Jurkat, Clone E6-1 (cell line): ENCODE measurements around the gene CPM.

Experiments
- DNase-seq: peaks from one replicate; pipeline ENCODE4 v3.0.0-alpha.2; 2011; ENCODE audit warnings: low read depth, low spot score
- H3K4me3 ChIP-seq: 2 replicates; pipeline ENCODE4 v1.5.1; 2011; ENCODE audit warnings: mild to moderate bottlenecking, low read length, control low read depth, moderate library complexity

The CPM gene

DNA sequence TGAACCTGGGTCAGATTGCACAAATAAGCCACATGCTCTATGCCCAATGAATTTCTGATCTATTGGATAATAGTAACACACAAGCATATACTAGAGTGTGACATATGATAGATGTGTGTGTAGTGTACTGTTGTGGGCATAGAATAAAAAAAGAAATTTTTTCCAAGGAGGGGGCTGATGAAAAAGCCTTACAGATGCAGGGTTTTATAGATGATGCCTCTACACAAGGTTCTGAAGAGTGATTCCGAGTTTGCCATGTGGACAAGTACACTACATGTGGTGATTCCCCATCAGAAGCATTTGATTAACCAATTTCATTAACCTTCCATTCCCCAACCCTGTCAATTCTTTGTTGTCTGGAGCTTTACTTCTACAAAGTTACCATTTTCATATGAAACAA, 45.3 kb downstream of the CPM start:
- no peak for DNase-seq

DNA sequence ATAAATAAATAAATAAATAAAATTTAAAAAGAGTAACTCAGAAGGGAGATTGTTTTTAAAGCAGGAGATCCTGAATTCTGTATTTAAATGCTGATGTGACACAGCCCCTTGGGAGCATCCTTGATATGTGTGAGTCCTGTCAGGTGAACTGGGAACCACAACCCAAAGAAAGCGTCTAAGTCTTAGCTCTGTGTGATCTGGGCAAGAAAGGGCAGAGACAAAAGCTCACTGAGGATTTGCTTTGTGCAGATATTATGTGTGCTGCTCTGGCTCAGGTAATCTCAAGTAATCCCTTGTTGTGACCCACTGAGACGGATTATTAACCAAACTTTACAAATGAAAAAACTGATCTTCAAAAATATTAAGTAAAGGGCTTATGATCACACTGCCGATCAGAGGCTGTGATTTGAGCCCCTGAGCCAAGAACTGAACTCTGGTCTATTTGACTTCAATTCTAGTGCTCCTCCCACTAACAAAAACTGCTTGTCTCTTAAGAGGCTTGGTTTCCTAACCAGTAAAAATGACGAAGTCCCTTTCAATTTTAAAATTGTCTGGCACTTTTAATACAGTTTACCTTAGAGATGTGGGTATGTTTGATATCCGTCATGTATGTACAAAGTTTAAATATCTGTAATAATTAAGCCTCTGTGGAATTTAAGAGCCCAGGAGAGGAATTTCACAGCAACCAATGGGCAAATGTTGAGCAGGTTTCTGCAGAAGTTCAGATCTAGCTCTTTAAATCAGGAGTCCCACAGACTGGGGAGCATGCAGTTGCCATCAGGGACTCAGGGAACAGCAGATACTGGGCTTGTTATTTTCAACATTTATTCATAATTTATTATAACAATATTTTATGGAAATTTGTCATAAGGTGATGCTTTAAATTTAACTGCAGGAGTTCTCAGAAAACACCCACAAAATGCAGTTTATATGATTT, 46.1 kb downstream of the CPM start:
- DNase-seq = no peak
- no peak overlapping the region for H3K4me3 ChIP-seq

More for the DNA sequence above, 45.3 kb downstream of the CPM start:
- no peak overlapping the region for H3K4me3 ChIP-seq

DNA sequence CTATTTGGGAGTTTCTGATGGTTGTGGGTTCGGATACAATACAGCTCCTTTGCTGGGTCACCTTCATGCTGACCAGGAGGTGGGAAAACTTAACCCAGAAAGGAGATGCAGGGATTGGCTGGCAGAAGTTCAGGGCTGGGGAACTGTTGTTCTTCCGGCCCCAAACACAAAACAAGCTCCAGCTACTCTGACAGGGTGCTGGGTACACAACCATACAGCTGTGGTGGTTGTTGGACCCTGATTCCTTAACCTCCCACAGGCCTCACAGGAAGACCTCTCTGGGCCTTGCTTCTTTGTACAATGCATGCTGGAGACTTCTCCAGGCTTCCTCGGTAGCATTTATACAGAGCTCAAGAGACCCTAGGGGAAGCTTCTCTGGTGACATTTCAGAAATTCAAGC, 47.6 kb downstream of the CPM start:
- DNase-seq = no peak
- no peak overlapping the region for H3K4me3 ChIP-seq

DNA sequence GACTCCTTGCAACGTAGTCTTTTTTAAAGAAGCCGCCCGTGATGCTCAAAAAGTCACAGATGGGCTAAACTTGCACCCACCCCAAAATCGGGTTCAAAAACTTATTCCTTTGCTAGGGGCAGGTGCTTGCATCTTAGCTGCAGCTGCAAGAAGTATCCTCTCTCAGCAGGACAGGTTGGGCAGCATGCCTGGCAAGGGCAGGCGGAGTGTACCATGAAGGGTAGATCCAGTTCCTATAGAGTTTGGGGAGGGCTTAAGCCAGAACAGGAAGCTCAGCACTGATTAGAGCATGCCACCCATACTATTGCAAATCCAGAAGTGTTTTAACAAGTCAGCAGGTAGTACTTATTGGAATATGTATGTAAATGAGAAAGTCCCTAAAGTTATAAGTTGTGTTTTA, 48.7 kb downstream of the CPM start:
- DNase-seq = no peak
- H3K4me3 ChIP-seq = no peak overlapping the region

DNA sequence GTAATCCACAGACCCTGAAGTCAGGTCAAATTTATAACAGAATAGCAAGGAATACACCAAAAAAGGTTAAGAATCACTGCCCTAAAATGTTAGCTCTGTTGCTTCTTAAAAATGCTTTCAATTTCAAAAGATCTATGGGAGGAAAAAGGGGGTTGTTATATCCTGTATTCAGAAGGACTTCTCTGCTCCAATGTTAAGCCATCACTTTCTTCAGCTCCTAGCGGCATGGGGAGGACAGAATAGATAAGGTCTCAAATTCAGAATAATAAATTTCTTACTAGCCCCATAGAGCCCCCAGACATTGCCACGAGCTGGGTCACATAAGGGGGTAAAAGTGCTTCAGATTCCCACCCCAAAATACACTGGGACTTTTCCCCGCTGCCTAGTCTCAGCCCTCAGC, 49.8 kb downstream of the CPM start:
- no peak overlapping the region for H3K4me3 ChIP-seq
- DNase-seq = no peak

DNA sequence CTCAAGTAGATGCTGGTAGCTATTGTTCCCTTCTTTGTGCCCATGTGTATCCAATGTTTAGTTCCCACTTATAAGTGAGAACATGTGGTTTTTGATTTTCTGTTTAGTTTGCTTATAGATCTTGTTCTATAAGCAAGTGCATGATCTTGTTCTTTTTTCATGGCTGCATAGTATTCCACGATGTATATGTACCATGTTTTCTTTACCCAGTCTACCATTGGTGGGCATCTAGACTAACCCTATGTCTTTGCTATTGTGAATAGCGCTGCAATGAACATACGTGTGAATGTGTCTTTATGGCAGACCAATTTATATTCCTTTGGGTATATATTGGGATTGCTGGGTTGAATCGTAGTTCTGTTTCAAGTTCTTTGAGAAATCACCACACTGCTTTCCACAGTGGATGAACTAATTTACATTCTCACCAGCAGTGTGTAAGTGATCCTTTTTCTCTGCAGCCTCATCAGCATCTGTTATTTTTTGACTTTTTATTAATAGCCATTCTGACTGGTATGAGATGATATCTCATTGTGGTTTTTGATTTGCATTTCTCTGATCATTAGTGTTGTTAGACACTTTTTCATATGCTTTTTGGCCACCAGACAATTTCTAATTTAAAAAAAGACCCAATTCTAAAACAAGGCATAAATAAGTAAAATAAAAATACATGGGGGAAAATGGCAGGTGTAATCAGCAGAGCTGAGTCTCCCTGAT, 50.6 kb downstream of the CPM start:
- no peak overlapping the region for H3K4me3 ChIP-seq
- DNase-seq = no peak

DNA sequence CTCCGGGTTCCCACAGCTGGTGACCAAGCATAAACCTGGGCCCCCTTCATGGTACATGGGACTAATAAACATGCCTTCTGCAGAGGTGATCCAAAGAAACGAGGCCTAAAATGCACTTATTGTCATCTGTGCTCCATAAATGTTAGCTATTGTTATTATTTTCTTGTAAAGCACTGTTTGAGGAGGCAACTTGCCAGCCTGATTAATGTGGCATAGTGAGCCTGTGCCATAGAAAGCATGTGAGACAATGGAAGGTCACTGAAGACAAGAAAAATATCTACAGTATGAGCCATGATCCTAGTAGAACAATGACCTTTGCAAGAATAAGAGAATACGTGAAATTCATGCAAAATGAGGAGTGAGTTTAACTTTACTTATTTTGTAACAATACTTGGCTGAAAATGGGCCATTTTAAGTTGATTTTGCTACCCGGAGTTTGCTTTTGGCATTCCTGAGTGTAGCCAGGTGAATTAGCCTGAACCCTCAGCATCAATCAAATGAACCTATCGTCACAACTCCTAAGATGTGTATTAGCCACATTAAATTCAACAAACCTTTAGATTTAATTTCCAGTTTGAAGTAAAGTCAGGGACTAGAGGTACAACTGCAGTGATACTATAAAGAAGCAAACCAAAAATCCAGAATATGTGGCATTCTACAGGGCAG, 52.2 kb downstream of the CPM start:
- DNase-seq = no peak
- no peak overlapping the region for H3K4me3 ChIP-seq

DNA sequence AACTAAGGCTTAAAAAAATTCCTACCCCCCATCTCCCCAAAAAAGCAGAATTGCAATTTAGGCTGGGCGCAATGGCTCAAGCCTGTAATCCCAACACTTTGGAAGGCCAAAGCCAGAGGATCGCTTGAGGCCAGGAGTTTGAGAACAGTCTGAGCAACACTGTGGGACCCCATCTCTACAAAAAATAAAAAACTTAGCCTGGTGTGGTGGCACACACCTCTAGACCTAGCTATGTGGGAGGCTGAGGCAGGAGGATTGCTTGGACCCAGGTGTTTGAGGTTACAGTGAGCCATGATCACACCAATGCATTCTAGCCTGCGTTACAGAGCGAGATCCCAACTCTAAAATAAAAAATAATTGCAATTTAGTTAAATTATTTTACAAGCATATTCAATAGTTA, 54.1 kb downstream of the CPM start:
- H3K4me3 ChIP-seq = no peak overlapping the region
- no peak for DNase-seq

DNA sequence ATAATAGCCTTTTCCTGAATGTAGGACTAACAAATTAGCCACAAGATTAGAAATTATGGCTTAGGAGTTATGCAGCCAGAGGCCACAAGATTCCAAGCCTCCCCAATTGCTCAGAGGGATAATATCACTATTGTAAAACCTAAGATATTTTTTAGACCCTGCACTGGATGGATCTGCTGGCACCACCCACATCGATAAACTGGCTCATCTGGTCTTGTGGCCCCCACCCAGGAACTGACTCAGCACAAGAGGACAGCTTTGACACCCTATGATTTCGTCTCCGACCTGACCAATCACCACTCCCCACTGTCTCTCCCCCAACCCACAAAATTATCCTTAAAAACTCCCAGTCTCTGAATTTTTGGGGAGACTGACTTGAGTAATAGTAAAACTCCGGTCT, 54.7 kb downstream of the CPM start:
- no peak for DNase-seq
- no peak overlapping the region for H3K4me3 ChIP-seq

DNA sequence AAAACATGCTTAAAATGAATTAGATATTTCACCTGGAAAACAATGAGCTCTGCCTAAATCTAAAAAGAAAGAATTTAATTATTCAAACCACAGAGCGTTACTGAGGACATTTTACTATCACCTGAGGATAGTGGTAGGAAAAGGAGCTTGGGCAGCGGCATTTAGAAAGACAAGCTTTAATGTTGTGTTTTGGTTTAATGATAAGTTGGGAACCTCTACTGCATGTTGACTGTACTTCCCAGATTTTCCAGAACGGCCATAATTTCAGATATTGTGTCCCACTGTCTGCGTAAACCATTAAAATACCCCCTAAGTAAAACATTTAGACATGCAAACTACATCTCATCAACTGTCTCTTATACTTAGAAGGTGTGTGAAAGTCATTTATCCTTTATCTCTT, 55.4 kb downstream of the CPM start:
- DNase-seq = no peak
- no peak overlapping the region for H3K4me3 ChIP-seq

DNA sequence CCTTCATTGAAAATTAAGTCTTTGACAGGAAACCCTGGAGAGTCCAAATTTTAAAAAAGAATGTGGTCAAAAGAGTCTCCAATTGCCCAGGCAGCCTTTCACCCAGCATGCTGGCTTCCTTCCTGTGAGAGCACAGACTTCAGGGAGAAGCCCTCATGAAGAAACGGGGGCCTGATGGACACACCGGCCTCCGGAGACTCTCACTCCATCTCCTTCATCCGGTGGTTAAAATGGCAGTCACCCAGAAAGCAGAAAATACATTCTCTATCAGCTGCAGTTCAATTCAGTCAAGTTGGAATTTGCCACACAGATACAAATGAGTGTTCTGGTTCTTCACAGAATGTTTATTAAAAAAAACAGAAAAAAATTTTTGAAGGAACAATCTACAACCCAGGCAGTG, 56.5 kb downstream of the CPM start:
- H3K4me3 ChIP-seq = no peak overlapping the region
- DNase-seq = no peak

DNA sequence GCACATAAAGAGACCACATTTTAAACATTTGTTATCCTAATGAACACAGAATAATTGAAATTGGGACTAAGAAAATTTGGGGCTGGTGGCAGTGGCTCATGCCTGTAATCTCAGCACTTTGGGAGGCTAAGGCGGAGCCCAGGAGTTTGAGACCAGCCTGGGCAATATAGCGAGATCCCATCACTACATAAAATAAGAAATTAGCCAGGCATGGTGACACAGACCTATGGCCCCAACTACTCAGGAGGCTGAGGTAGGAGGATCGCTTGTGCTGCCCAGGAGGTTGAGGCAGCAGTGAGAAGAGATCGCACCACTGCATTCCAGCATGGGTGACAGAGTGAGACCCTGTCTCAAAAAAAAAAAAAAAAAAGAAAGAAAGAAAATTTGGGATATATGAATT, 59.7 kb downstream of the CPM start:
- no peak overlapping the region for H3K4me3 ChIP-seq
- DNase-seq = no peak

DNA sequence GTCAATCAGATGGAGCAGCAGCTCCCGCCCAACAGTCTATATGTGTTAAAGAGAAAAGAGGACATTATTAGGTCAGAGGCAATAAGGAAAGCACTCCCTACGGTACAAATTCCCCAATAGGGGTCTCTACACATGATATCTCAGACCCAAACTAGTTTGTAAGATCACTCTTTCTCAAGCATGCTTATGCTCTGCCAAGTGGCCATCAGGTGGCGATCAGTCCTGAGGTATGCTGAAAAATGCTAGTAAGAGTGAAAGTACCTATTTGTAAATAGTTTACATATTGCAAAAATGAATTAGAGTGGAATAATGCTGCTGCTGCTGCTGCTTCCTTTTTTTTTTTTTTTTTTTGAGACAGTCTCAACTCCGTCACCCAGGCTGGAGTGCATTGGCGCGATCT, 61.0 kb downstream of the CPM start:
- DNase-seq = peak; percentile 21
- no peak overlapping the region for H3K4me3 ChIP-seq

DNA sequence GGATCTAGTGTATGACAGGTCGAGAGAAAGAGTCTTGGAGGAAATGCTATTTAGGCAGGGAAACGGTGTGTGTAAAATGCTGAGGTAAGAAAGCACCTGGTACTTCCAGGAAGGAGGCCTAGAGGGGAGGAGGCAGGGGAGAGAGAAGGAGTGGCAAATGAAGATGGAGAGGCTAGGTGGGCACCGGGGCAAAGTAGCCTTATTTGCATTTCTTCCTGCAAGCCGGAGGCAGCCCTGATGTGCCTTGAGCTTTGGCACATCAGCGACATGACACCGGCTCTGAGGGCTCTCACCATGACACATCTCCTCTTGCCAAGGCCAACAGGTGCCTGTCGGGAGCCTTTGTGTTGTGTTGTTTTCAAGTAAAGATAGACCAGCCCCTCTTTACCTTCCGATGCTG, 61.6 kb downstream of the CPM start:
- no peak overlapping the region for H3K4me3 ChIP-seq
- DNase-seq = no peak

DNA sequence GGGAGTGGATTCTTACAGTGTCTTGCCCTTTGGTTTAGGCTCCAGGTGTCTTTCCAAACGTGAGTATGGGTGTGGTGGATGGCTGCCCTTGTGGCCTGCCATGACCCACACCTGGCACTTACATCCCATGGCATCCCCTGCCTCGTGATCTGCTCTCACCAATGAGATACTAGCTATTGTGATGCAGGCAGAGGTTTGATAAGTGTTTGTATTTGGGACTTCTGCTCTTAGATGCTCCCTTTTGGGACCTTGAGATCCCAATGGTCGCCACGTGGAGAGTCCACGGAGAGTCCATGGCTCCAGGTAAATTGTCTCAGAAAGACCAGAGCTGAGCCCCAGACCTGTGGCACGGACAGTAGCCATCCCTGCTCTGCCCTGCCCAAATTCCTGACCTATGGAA, 62.5 kb downstream of the CPM start:
- DNase-seq = no peak
- H3K4me3 ChIP-seq = no peak overlapping the region

DNA sequence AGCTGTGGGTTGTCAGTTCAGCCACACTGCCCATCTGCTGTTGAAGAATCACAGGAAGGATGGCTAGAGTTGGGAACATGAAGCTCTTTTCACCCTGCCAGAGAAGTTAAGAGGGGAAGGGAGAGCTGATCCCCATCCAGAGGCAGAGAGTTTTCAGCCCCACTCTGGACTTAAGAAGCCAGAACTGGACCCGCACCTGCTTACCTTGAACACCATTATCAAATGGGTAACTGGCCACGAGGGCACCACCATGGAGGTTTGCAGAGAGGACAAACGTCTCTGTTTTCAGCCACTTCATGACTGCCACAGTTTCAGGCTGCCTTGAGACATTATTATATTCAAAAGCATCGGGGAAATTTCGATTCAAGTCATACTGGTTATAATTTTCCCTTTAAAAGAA, 63.0 kb downstream of the CPM start:
- no peak for DNase-seq
- H3K4me3 ChIP-seq = no peak overlapping the region

DNA sequence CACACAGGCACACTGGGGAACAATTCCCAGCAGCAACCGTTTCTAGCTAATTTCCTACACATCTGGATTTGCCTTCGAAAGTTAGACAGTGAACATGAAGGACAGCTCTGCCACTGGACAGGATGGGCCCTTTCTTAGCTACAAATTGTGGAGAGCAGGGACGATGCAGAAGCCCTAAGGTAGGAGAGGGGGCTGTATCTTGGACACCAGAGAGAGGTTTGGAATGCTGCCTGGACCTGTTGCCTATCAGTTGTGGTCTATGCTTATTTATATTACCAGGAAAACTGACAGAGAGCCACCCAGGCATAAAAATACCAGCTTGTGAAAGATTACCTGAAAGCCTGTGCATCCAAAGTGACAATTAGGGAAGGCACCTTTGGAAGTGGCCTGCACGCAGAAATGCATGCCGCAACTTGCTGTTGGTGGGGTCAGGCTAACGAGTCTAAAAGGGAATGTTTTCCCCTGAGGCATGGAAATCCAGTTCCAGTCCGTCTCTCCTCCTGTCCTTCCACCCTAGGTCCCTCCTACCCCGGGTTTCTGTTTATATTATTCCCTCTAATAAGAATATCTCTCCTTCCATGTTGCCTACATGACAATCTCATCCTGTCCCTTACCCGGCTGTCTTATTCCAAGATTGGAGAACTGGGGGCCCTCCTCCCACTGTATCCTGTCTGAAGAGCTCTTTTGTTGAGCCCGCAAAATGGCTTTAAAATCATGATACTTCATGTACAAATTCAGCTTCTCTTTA, 64.8 kb downstream of the CPM start:
- DNase-seq = no peak
- H3K4me3 ChIP-seq = no peak overlapping the region

DNA sequence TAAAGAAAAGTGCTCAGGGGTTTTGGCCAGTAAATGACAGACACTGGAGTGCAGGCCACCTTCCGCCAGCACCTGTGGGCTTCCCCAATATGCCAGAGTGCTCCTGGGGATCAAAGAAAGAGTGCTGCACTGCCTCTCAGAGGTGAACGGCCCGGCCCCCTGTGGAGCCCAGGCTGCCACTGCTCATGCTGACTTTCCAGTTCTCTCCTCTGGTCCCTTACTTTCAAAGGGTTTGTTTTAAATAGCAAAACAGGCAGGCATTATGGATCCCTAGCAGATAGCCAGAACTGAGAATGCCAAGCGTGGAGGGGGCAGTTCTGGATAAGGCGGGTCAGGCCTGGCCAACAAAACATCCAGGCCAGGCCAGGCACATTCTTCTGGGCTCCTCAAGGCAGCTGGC, 65.4 kb downstream of the CPM start:
- H3K4me3 ChIP-seq = no peak overlapping the region
- DNase-seq = no peak

DNA sequence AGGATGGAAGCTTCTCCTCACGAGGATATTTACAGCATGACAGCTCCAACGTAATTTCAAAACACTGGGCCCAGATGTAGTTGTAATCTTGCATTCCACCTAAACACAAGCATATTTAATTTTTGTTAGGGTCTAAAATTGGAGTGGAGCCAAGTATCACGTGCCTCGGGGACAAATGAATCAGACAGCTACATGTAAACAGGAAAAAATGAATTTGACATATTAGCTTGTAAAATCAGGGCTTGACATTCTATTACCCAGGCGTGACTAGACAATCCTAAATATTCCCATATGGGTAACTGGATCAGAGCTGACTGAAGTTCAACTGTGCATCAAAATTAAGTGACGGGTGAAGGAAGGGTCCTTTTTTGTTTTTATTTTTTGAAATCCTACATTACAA, 66.0 kb downstream of the CPM start:
- no peak for DNase-seq
- H3K4me3 ChIP-seq = no peak overlapping the region
